ENCODE data around the gene AADAT.
A peak's percentile ranks its signal among the peaks of the same experiment; 100 is the strongest.

Gene AADAT

DNA sequence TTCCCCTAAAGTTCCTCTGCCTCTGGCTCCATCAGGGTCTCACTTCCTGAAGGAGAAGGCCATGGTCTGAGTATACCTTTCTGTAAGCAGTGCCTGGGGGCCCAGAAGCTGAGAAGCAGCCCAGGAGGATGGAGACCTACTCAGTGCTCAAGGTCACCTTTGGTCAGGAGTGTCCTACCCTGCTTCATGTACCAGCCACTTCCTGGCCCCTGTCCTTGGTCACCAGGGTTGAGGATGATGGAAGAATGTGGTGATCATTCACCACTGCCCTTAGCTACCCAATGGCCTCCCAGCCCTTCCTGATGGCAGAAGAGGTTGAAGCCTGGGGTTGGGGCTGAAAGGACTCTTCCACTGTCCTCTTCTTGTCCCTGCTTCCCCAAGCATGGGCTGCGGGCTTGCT, 54.5 kb downstream of the AADAT start:
- no peak for DNase-seq (ENCODE audit: low read depth)

DNA sequence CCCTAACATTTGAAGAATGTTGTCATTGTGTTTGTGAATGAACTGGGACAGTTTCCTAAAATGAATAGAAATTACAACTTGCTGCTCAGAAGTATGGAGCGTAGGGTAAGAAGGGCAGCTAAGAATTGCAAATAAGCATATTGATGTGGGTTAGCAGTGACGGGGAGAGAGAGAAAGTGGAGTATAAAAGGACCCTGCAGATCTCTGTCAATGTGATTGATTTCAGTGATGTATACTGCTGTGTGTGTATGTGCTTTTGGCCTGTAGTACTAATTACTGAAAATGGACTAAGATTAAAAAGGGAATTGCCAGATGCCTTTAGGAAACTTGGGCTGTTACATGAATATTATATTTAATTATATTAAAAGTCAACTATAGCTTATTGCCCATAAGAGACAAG, 55.8 kb downstream of the AADAT start:
- no peak for DNase-seq (ENCODE audit: low read depth)

DNA sequence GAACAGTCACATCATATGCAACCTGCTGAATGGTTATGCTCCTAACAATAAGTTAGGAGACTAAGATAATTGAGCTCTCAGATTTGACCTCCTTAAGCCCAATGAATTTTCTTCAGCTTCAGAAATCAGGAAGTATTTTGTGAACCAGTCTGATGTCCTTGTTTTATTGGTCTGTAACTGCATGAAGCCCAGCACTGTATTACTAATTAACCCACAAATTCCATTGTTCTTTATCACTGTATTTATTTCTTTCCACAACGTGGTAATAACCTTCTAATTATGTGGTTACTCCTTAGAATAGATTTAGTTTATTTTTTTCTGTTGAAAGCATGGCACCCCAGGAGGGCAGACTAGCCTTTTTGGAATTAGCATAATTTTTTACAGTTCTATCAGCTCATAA, 59.6 kb downstream of the AADAT start:
- DNase-seq (ENCODE audit: low read depth): no peak

DNA sequence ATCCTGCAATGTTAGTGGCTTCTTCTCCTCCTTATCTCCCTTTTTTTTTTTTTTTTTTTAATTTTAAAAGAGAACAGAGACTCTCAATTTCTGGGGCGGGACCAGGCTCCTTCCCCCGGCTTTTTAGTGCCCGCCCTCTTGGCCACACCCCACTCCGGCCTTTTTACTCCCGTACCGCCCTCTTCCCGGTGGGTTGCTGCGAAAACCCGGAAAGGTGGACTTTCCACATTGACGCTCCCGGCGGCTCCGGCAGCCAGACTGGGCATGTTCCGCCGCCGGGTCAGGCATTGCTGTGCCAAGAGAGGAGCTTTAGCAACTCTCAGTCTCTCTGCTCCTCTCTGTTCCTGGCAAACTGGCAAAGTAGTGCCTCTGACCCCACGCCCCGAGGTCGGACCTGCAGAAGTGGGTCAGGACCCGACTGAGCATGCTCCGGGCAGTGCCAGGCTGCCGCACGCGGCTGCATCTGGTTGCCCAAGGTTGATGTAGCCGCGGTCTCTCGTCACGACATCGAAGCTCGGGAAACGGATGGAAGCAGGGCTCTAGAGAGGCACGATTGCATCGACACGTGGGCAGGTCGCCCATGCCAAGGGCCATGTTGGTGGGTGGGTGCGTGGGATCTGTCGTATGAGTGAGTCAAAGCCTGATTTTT, 62.5 kb downstream of the AADAT start:
- DNase-seq (ENCODE audit: low read depth): peak; percentile 82

DNA sequence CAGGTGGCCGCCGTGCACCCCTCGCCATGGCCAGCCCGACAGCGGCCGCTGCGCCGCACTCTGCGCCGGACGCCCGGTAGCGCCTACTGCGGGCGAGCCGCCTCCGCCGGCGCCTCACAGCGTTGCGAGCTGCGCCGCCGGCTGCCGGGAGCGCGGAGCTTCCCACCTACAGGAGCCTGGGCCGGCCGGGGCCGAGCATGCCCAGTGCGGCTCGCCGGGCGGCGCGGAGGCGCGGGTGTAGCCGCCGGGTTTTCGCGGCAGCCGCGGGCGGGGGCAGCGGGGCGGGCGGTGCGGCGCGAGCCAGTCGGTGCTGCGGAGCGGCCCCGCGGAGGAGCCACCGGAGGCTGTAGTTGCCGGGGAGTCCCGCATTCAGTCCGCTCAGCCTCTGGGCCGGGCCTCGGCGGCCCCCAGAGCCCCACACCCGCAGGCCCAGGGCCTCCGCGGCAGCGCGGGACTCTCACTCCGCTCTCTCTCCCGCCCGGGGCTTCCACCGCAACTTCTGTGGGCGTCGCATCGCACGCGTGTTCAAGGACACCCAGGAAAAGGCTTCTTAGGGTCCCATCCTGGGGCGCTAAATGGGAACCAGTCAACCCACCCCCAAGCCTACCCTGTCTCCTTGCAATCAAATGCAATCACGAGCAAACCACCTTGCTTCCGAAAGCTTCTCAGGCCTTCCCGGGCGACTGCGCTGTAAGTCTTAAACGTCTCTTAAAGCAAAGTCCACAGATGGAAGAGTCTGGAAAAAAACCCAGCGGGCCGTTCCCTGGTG, 63.3 kb downstream of the AADAT start, which contains the start of gene MFAP3L:
Gene MFAP3L (minus strand): TSS at position 143 of the 769 bp plus-strand sequence. CDS start 20,518 bp downstream, outside the sequence.
- peak; percentile 70 for DNase-seq (ENCODE audit: low read depth)

DNA sequence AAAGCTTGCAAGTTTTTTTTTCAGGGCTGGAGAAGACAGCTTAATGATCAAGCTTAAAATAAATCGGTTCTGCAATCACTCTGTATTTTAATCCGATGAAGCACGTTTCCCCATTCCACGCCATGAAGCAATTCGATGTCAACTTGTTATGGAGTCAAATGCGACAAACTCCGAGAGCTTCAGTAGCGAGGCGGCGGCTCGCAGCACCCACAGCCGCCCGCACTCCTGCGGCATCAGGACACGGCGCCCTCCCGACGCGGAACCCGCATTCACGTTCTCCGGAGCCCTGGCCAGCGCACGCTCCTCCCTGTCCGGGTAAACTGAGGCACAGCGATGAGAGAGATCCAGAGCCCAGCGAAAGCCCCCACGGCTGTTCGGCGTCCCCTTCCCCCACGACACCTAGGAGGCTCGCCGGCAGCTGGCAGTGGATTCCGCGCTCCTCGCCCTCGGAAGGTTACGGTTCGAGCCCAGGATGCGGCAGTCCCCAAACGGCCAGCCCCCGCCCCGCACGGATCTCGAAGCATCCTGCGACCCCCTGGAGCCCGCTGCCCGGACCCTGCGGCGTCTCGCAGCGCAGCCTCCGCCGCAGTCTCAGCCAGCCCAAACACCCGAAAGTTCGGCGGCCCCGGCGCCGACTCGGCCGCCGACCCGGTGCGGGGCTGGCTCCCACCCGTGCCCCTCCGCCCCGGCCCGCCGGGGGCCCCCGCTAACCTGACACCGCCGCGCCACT, 64.1 kb downstream of the AADAT start:
- no peak for DNase-seq (ENCODE audit: low read depth)

DNA sequence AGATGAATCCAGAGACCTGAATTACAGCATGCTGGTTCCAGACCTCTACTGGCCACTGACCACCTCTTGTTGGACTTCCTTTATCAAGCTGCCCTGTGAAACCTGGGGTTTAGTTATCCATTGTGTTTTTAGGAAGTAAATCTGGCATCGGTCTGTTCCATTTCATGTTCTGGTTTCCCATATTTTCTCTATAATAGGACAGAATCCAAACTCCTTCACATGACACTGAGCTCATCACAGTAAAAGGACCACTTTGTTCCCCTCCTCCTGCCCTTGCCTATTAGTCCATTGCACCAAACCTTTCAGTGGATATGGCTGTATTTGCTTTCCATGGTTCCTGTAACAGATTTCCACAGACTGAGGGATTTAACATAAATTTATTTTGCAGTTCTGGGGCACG, 67.5 kb downstream of the AADAT start:
- no peak for DNase-seq (ENCODE audit: low read depth)

DNA sequence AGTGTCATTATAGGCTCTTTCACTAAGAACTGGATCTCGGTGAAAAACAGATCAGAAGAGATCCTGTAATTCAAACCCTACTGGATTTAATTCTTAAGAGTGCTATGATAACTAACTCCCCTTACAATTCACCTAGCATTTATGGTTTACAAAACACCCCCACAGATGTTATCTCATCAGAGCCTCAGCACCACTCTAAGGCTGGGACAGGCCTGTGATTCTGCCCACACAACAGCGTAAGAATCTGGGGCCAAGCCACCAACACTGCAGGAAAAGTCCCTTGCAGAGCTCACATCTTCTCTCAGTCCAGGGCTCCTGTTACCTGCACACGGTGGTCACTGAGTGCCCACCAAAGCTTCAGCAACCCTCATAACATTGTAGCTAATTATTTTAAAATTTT, 72.5 kb downstream of the AADAT start:
- no peak for DNase-seq (ENCODE audit: low read depth)

DNA sequence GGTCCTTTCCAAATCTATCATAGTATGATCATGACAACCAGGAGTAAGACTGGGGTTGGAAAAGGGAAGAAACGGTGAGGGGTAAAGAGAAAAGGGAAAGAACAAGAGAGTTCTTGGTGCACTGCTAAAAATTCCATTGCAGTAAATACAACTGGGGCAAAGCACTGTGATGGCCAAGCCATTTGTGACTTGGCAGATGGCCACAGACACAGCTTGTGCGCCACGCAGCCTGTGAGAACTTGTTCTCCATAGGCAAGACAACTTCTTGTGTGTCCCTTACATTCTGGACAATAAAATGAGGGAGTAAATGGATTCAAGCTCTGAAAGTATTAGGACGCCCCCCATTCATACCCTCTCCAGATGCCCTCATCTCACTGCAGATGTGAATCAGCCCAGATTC, 74.5 kb downstream of the AADAT start:
- DNase-seq (ENCODE audit: low read depth): no peak

DNA sequence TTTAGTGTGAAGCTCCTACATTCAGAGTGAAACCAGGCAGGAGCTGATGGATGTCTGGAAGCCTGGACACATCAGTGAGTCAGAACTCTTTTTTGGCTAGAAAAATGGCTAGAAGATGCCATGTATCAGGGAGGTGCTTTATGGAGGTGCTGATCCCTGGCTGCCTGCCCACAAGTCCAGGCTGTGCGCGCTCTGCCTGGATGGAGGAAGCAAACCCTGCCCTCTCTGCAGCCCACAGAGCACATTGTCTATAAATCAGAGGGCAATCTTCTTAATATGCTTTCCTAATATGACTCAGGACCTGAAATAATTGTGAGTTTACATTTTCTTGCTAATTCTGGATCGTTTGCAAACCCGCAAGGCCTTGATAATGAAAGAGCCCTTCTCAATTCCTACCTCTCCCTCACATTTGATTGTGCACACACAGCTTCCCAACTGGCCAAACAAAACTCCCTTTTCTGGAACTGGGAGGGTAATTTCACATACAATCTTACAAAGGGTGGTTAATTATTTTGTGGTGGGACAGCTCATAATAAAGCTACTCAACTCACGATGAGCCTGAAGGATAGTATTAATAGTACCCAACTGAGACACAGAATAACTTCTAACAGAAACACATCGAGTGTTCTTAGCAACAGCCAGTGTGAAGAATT, 75.3 kb downstream of the AADAT start:
- DNase-seq (ENCODE audit: low read depth): no peak

DNA sequence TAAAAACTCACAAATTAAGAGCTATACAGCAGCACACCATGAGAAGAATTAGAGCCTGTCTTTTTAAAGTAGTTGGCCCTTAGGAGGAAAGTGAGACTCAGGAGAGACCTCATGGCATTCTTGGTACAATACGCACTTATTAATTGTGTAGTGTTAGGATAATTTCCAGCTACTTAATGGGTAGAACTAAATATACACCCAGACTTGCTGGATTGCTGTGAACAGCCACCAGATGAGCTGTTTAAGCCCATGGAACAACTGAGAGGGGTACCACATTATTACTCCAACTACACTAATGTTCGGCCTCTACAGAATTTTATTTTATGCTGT, 77.2 kb downstream of the AADAT start:
- no peak for DNase-seq (ENCODE audit: low read depth)

DNA sequence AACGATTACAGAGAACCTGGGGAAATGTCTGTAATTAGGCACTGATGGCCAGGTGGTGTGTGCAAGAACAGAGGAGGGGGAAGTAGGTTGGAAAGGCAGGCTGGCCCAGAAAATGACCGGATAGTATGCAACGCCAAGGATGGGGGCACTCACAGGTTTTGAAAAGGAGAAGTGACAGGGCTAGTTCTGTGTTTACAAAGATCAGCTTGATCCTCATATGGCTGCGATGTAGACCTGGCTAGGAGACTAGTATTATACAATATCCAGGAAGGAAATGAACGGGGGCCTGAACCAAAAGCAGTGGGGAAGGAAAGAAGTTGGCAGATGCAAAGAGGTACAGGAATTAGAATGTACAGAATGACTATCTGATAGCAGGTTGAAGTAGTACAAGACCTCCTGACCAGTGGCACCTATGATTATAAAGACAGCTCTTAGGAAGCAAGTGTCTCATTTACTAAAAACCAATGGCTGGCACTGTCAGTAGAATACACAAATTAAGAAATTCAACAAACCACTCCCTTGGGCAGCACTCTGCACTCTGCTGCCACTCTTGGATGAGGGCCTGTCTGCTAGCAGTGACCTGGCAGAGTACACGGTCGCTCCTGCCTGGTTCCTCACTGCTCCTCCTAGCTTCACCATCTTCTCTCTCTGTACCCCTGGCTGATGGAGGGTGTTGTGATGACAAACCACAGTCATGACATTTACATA, 77.7 kb downstream of the AADAT start:
- DNase-seq (ENCODE audit: low read depth): no peak

Measured in T follicular helper cell (primary cell).